SH-SY5Y (cell line): Measurements from ENCODE around the gene SYS1.

Experiments used
- GATA2 ChIP-seq: IDR thresholded peaks from 2 replicates; pipeline ENCODE4 v1.6.1; 2011; ENCODE audit warnings: mild to moderate bottlenecking, low read depth, low read length
- GATA3 ChIP-seq: IDR thresholded peaks from 2 replicates; pipeline ENCODE4 v1.6.1; 2011; ENCODE audit warnings: low read depth, mild to moderate bottlenecking, low read length, moderate library complexity

- no peak for TF ChIP-seq GATA3
- no peak for TF ChIP-seq GATA2
Measured at GRCh38 chr20:45406260-45407066, 43.5 kb downstream of the SYS1 start.
